GM18870 (cell line): ENCODE results near the gene PCNT.
A peak's percentile ranks its signal among the peaks of the same experiment; 100 is the strongest.
"Not testable (repeated sequence)": the region's sequence is repeated elsewhere in the genome, so short reads cannot be mapped to it uniquely, and the experiment has no call there.

Source experiments
- ATAC-seq: cut with Tn5 transposase; IDR thresholded peaks from one replicate; pipeline ENCODE4 v1.9.1; 2021; ENCODE audit warnings: moderate library complexity; ENCODE audit not compliant: unreplicated experiment

The PCNT gene

GRCh38 chr21:46356494-46357334 is 32.8 kb downstream of the PCNT start:
- no peak for ATAC-seq

DNA sequence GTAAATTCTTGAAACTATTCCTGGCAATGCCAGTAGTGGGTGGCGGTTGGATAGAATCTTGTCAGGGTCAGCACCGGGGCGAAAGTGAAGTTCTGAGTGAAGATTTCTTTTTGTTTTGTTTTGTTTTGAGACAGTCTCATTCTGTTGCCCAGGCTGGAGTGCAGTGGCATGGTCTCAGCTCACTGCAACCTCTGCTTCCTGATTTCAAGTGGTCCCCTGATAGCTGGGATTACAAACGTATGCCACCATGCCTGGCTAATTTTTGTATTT is 33.3 kb downstream of the PCNT start:
- ATAC-seq = no peak

GRCh38 chr21:46357684-46358425 is 33.9 kb downstream of the PCNT start:
- no peak for ATAC-seq

GRCh38 chr21:46361176-46361575 is 37.2 kb downstream of the PCNT start:
- ATAC-seq = no peak

GRCh38 chr21:46361935-46362334 is 38.0 kb downstream of the PCNT start:
- no peak for ATAC-seq

DNA sequence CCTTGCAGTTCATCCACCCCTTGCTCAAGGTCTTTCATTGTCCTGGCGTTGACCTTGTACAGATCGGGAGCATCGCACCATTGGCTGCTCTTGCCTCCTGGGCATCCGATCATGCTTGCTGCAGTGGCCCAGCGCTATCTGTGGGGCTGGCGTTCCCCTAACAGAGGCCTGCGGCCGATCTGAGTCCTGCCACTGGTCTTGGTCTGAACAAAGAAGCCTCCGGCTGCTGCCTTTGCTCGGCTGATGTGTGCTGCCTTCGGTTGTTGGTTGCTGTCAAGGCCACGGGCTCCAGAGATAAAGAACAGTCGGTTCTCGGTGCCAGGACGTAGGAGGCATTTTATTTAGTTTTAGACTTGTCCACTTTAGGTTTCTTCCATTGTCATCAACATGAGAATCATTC is 39.0 kb downstream of the PCNT start:
- no peak for ATAC-seq

DNA sequence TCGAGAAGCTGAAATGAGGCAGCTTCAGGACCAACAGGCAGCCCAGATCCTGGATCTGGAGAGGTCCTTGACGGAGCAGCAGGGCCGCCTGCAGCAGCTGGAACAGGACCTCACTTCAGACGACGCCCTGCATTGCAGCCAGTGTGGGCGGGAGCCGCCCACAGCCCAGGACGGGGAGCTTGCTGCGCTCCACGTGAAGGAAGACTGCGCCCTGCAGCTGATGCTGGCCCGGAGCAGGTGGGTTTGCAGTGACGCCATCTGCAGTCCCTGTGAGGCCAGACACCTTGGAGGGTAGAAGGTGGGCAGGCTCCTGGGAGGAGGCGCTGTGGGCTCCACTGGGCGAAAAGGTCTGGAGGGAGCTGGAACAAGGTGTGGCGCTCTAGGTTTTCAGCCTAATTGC is 39.7 kb downstream of the PCNT start:
- no peak for ATAC-seq

DNA sequence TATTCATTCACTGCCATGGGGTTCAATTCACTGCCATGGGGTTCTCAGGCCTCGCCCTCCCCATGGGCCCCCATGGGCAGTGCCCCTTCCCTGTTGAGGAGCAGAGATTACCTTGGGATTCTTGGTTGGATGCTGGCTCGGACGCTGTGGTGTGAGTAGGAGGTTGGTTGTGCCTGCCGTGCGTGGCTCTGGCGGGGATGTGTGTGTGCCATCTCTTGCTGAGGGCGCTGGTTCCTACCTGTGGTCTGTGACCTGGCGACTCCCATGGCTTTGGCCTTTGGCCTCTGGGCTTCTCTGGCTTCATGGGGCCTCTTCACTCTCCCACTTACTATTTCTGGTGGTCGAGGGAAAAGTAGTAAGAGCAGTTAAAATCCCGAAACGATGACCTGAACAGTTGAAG is 42.1 kb downstream of the PCNT start:
- no peak for ATAC-seq

- ATAC-seq = no peak
Observed at GRCh38 chr21:46366561-46366960, 42.6 kb downstream of the PCNT start.

DNA sequence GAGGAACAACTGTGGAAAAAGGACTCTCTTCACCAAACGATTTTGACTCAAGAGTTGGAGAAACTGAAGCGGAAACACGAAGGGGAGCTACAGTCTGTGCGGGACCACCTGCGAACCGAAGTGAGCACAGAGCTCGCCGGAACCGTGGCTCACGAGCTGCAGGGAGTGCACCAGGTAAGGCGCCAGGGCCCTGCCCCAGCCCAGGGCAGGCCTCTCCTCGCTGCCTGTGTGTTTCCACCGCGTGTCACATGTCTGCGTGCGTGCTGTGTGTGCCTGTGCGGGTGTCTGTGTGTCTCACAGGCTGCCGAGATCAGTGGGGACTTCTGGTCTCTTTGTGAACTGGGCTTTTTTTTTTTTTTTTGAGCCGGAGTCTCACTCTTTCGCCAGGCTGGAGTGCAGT is 43.0 kb downstream of the PCNT start:
- ATAC-seq = no peak

DNA sequence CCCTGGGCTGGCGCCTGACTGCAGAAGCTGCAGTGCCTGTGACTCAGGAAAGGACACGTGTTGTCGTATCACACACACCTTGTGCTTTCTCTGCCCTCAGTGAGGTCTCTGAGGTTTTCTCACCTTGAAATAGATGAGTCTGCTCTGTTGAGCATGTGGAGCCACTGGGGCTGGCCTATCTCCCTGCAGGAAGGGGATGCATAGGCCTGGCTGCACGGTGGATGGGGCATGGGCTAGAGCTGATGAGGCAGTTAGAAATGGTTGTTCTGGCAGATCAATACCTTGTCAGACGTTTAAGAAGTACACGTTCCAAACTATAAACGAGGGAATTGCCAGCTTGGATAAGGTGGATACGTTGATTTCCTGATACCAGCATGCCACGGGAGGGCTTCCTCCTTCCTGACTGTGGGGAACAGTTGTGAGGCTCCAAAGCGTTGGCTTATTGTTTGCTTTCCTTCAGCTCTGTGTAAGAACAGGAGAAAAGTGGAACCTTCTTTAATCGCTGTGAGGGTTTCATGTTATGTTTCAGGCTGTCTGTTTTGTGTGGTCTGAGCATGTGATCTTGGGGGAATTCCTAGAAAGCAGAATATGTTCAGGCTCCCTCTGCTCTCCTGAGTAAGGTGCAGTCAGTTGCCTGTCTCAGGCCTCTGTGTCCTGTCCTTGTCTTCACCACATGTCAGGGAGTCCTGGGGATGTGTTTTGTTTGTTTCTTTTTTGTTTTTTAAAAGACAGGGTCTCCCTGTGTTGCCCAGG is 44.8 kb downstream of the PCNT start:
- peak; percentile 51 for ATAC-seq

DNA sequence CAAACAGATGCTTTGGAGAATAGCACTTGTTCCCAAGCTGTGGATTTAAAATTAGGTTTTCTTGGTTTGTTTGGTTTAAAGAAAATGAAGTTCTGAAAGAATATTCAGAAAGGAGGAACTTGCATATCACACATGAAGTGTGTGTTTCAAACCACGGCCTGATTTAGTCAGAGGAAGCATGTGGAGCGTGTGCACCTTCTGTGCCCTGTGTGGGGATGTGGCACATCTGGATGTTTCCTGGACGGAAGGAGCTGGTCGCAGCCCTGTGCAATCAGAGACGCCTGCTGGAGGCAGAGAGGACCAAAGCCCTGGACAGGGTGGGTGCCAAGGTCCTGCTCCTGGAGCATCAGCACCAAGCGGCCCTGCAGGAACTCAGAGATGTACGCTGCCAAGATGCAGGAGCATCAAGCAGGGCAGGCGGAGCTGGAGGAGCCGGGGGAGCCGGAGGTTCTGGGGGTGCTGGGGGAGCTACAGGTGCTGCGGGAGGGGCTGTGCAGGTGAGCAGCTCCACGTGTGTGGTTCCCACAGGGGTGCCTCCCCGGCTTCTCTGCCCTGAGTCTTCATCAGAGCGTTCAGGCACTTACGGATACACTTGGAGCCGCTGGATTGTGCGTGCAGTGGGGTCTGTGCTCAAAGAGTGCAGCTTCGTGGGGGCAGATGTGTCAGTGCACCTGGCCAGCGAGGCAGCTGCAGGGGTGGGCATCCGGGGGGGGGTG is 45.7 kb downstream of the PCNT start:
- no peak for ATAC-seq

DNA sequence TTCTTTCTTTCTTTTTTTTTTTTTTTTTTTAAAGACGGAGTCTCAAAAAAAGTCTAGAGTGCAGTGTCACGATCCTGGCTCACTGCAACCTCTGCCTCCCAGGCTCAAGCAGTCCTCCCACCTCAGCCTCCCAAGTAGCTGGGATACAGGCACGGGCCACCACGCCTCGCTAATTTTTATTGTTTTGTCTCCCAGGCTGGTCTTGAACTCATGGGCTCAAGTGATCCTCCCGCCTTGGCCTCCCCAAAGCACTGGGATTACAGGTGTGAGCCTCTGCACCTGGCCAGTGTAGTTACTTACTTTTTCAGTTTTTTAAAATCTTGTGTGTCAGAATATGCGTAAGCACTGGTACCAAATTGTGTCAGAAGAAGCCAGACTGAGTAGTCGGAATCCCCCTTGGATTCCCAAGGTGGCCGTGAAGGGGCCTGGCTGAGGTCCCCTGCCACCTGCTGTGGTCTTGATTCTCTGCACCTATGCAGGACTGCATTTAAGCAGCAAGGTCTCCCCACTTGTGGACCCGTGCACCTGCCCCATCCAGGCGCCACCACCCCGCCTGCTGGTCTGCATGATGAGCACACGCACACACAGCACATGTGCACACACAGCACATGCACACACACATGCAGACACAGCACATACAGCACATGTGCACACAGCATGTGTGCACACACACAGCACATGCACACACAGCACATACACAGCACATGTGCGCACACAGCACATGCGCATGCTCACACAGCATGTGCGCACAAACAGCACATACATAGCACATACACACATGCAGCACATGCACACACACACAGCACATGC is 47.5 kb downstream of the PCNT start:
- no peak for ATAC-seq

DNA sequence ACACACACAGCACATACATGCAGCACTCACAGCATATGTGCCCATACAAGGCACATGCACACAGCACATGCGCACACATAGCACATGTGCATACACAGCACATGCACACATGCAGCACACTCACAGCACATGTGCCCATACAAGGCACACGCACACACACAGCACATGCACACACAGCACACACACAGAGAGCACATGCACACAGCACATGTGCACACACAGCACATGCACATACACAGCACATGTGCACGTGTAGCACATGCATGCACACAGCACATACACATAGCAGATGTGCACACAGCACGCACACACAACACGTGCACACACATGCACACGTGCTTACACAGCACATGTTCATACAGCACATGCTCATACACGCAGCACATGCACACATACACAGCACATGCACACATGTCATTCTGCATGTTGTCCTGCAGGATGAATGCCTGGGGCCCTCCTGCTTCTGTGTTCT is 48.1 kb downstream of the PCNT start:
- no peak for ATAC-seq

GRCh38 chr21:46372947-46373346 is 49.0 kb downstream of the PCNT start:
- not testable (repeated sequence) for ATAC-seq

DNA sequence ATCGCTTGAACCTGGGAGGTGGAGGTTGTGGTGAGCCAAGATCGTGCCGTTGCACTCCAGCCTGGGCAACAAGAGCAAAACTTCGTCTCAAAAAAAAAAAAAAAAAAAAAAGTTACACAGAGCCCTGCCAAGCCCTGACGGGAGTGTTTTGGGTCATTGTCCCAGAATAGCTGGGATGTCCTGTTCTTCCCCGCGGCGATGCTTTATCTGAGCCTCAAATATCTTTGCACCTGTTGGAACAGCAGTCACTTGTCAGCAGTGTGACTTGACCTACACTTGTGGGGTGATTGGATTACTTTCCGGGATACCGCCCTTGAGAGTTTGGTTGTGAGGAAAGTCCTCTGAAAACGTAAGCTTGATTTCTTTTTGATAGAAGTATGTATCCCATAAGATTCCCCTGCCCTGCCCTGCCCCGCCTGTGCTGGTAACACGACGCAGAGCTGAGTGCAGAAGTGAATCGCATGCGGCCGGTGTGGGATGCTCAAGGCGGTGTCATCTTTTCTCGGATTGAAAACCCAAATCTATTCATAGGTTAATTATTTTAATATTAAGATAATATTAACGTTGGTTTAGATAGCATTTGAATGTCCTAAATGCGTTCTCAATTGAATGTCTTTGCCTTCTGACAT is 50.9 kb downstream of the PCNT start:
- no peak for ATAC-seq

DNA sequence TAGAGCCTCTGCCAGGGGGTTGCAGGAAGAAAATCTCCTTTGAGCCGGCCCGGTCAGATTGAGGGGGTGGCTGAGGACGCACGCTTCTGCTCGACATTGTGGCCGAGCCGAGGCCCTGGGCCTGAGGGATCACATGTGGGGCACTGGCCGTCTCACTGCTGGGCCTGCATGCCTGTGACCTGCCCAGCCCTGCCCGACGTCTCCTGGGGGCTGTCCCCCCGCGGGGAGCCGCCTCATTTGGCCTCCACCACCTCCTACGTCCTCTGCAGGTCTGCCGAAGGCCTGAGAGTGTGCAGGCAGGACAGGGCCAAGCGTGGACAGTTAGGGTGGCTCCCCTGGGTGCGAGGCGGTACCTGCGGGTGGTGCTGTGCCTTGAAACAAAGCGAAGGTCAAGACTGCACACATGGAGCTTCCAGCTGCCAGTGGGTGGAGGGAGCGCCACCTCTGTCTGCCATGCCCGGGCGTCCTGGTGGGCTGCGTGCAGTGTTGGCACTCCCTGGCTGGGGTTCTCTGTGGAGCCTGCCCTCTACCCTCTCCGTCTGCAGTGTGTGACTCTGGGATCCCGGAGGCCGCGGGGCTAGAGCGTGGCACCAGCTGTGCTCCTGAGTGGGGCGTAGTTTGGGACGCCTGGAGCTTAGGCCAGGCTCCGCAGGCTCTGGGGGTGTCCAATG is 51.7 kb downstream of the PCNT start:
- no peak for ATAC-seq

DNA sequence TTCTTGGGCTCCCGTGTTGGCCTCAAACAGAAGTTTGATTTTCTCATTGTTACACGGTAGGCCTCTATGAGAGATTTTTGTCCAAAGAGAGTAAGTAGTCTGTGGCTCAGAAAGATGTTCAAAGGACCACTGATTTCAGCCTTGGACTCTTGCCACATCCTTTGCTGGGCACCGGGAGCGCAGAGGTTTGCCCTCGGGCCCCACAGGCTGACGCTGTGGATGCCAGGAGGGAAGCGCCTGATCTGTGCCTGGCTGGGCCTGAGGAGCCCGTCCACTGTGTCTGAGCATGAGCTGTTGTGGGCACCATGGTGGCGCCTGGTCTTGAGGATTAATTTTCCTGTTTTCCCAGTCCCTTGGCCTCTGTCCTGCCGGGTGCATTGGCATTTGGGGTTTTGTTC is 52.3 kb downstream of the PCNT start:
- ATAC-seq = no peak

- ATAC-seq = no peak
Observed at GRCh38 chr21:46376856-46377453, 53.0 kb downstream of the PCNT start.
